ENCODE measurements around the gene HSPA9.

- TF ChIP-seq CTCF (IDR thresholded peaks at IDR 0.05) (no peak), EZH2 (IDR thresholded peaks at IDR 0.05; ENCODE audit: borderline replicate concordance, insufficient read depth, low read depth, low read length, poor library complexity, severe bottlenecking) (no peak)
Observed at GRCh38 chr5:138528208-138528607, 47.0 kb downstream of the HSPA9 start.
